Endodermal cell (in vitro differentiated cells): ENCODE results near the gene SORCS1. TPM values are rescaled to one million over a fixed set of nuclear protein-coding genes. Genes with fewer than 3 reads are reported as not detected.

Source experiments
- DNase-seq: peaks from one replicate; pipeline ENCODE4 v3.0.0-alpha.2; 2017
- H3K27ac ChIP-seq: 2 replicates; pipeline ENCODE4 v1.5.1; 2013; ENCODE audit warnings: mild to moderate bottlenecking, low read depth, low read length, moderate library complexity
- H3K27me3 ChIP-seq: 2 replicates; pipeline ENCODE4 v1.6.1; 2013; ENCODE audit warnings: mild to moderate bottlenecking, low read length, moderate library complexity; ENCODE audit not compliant: insufficient read depth, control insufficient read depth, poor library complexity, severe bottlenecking
- H3K36me3 ChIP-seq: 2 replicates; pipeline ENCODE4 v1.7.0; 2013; ENCODE audit warnings: mild to moderate bottlenecking, low read length, moderate library complexity; ENCODE audit not compliant: control insufficient read depth, insufficient read depth
- H3K4me1 ChIP-seq: one replicate; pipeline ENCODE4 v1.7.0; 2013; ENCODE audit warnings: low read length; ENCODE audit not compliant: control insufficient read depth, insufficient read depth
- H3K4me3 ChIP-seq: 2 replicates; pipeline ENCODE4 v1.5.1; 2013; ENCODE audit warnings: mild to moderate bottlenecking, low read length, moderate library complexity
- H3K9ac ChIP-seq: 2 replicates; pipeline ENCODE4 v1.6.1; 2013; ENCODE audit warnings: mild to moderate bottlenecking, low read length, moderate library complexity; ENCODE audit not compliant: poor library complexity, severe bottlenecking; ENCODE audit errors: extremely low read depth
- H3K9me3 ChIP-seq: 2 replicates; pipeline ENCODE4 v1.6.1; 2013; ENCODE audit warnings: mild to moderate bottlenecking, low read length, moderate library complexity; ENCODE audit not compliant: control insufficient read depth
- H3K27ac Mint-ChIP-seq: 2 replicates; pipeline ENCODE4 v1.8.0; 2020; ENCODE audit warnings: mixed read lengths
- H3K27me3 Mint-ChIP-seq: 2 replicates; pipeline ENCODE4 v1.8.0; 2021; ENCODE audit warnings: mild to moderate bottlenecking, mixed read lengths; ENCODE audit not compliant: insufficient read depth
- H3K36me3 Mint-ChIP-seq: 2 replicates; pipeline ENCODE4 v1.8.0; 2020; ENCODE audit warnings: low read depth, mixed read lengths
- H3K4me1 Mint-ChIP-seq: 2 replicates; pipeline ENCODE4 v1.8.0; 2020; ENCODE audit warnings: mixed read lengths
- H3K4me3 Mint-ChIP-seq: 2 replicates; pipeline ENCODE4 v1.8.0; 2020; ENCODE audit warnings: mild to moderate bottlenecking, moderate library complexity, mixed read lengths
- H3K9me3 Mint-ChIP-seq: 2 replicates; pipeline ENCODE4 v1.8.0; 2020; ENCODE audit warnings: mild to moderate bottlenecking, mixed read lengths
- CTCF ChIP-seq: fragments of 200-600 bp; sonication (generic); conservative IDR thresholded peaks from 2 replicates; pipeline ENCODE4 v1.5.0; 2021; ENCODE audit warnings: antibody characterized with exemption, mild to moderate bottlenecking
- WGBS, 2 experiments: methylation state at CpG; one replicate each; pipeline versions ENCODE4 v1.1.5 to v1.1.7; 2013; ENCODE audit warnings: missing lambda C conversion rate in 2 of 2, mixed read lengths in 1 of 2; ENCODE audit not compliant: insufficient coverage in 1 of 2, insufficient read length in 1 of 2; 5-methylcytosine and 5-hydroxymethylcytosine counted together
- total RNA-seq, 2 donors: library from RNA; stranded (reverse); fragmentation: NEBNext Ultra II Directional in 1 of 2; extraction: Animal tissue kit (Norgen Biotek cat#: 25700) in 1 of 2; gene quantifications; 2 replicates in 1 of 2; 3 replicates in 1 of 2; pipeline ENCODE4 v1.2.1, GENCODE V29; 2021

The SORCS1 gene
- total RNA-seq, 2 donors from 2014 or later: 57.4 to 79.6 TPM

- Histone ChIP-seq H3K4me1 (peaks cover 7% of the 10 kb centered on the region), H3K36me3 (peaks cover 63% of the 10 kb centered on the region), H3K27me3 (no peaks in the 10 kb centered on the region), H3K4me3 (no peak overlapping the region), H3K9me3 (no peaks in the 10 kb centered on the region), H3K9ac (no peak overlapping the region), H3K27ac (no peak overlapping the region)
- Mint-ChIP-seq H3K27ac (no peak overlapping the region), H3K9me3 (no peaks in the 10 kb centered on the region), H3K36me3 (peaks cover 47% of the 10 kb centered on the region), H3K4me1 (peaks cover 21% of the 10 kb centered on the region), H3K4me3 (no peak overlapping the region), H3K27me3 (peaks cover 32% of the 10 kb centered on the region)
- TF ChIP-seq CTCF: no peak
- 92 to 100% methylated on average over 1 of the region's 1 CpG for WGBS, 2 experiments
- no peak for DNase-seq
Observed at GRCh38 chr10:106608066-106608465, 556.4 kb downstream of the SORCS1 start.

GRCh38 chr10:106595281-106595680 lies 569.2 kb downstream of the SORCS1 start:
- H3K27ac Mint-ChIP-seq: no peak overlapping the region
- H3K27me3 ChIP-seq: no peaks in the 10 kb centered on the region
- DNase-seq: no peak
- no peak overlapping the region for H3K4me3 Mint-ChIP-seq
- no peak overlapping the region for H3K4me3 ChIP-seq
- 96% methylated on average over 4 of the region's 4 CpGs; no CpG with 5 or more reads in 1 of the 2 experiments for WGBS, 2 experiments
- peaks cover 2% of the 10 kb centered on the region for H3K27me3 Mint-ChIP-seq
- TF ChIP-seq CTCF: no peak
- peaks cover 7% of the 10 kb centered on the region for H3K36me3 Mint-ChIP-seq
- H3K4me1 Mint-ChIP-seq: no peaks in the 10 kb centered on the region
- H3K36me3 ChIP-seq: peaks cover 23% of the 10 kb centered on the region
- no peaks in the 10 kb centered on the region for H3K9me3 ChIP-seq
- H3K9me3 Mint-ChIP-seq: no peaks in the 10 kb centered on the region
- H3K4me1 ChIP-seq: no peaks in the 10 kb centered on the region
- no peak overlapping the region for H3K9ac ChIP-seq
- no peak overlapping the region for H3K27ac ChIP-seq

- no peaks in the 10 kb centered on the region for H3K4me1 ChIP-seq
- H3K36me3 ChIP-seq: peaks cover 23% of the 10 kb centered on the region
- Mint-ChIP-seq H3K27ac (no peak overlapping the region), H3K4me3 (no peak overlapping the region), H3K27me3 (peaks cover 2% of the 10 kb centered on the region), H3K36me3 (peaks cover 4% of the 10 kb centered on the region), H3K4me1 (no peaks in the 10 kb centered on the region), H3K9me3 (no peaks in the 10 kb centered on the region)
- no peak for TF ChIP-seq CTCF
- no peaks in the 10 kb centered on the region for H3K9me3 ChIP-seq
- no peak overlapping the region for H3K4me3 ChIP-seq
- no peak overlapping the region for H3K27ac ChIP-seq
- DNase-seq: no peak
- no peaks in the 10 kb centered on the region for H3K27me3 ChIP-seq
- 86 to 100% methylated on average over 1 of the region's 1 CpG for WGBS, 2 experiments
- H3K9ac ChIP-seq: no peak overlapping the region
Observed at GRCh38 chr10:106593876-106594275, 570.6 kb downstream of the SORCS1 start.
